ENCODE results near the gene IGSF8. TPM values are rescaled to one million over a fixed set of nuclear protein-coding genes. Genes with fewer than 3 reads are reported as not detected.

The IGSF8 gene
- total and polyA plus RNA-seq, 2 of the 8 experiments (the other 6 are each of a cell fraction or from before 2014, with no cell fraction given), result 69.6 to 132 TPM

DNA sequence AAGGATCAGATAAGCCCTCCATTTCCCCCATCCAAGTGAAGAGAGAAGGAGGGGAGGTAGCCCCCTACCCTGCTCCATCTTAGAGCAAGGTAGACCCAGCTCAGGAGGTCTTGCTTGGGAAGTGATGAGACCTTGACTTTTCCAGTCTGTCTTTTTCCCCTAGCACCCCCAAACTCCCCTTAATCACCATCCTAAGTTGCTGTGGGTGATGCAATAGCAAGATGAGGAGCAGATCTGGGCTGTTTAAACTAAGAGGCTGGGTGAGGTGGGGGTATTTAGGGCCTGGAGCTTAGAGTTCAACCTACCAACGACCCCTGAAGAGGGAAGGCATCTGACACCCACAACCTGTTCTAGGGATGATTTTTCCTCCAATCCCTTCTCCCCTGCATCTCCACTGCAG, 18.9 kb upstream of the IGSF8 start (continued):
- TF ChIP-seq, protein P1, sequence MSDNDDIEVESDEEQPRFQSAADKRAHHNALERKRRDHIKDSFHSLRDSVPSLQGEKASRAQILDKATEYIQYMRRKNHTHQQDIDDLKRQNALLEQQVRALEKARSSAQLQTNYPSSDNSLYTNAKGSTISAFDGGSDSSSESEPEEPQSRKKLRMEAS (IDR thresholded peaks at IDR 0.05), result no peak
- TF ChIP-seq RBBP5 (IDR thresholded peaks at IDR 0.05; ENCODE audit: borderline replicate concordance, low read depth, low read length) (no peak), EGR1 (IDR thresholded peaks at IDR 0.05; ENCODE audit: borderline replicate concordance, low read depth, low read length) (no peak), ZNF274 (IDR thresholded peaks at IDR 0.05; ENCODE audit: borderline replicate concordance, extremely low read depth, low read length) (no peak)

Measured in H1 (cell line).